Muscle of leg (tissue), 16 donors: Measurements from ENCODE around the gene METTL13. TPM values are rescaled to one million over a fixed set of nuclear protein-coding genes. Genes with fewer than 3 reads are reported as not detected.
A peak's percentile ranks its signal among the peaks of the same experiment; 100 is the strongest.

Experiments
- DNase-seq: peaks from one replicate; pipeline ENCODE4 v3.0.0; 2013
- H3K27ac ChIP-seq: one replicate; pipeline ENCODE4 v1.5.1; 2013; ENCODE audit warnings: mild to moderate bottlenecking, low read length, control low read depth
- H3K27me3 ChIP-seq: one replicate; pipeline ENCODE4 v1.6.1; 2013; ENCODE audit warnings: low read length; ENCODE audit not compliant: control insufficient read depth, insufficient read depth
- H3K36me3 ChIP-seq: one replicate; pipeline ENCODE4 v1.6.1; 2013; ENCODE audit warnings: low read length; ENCODE audit not compliant: control insufficient read depth, insufficient read depth
- H3K4me1 ChIP-seq: one replicate; pipeline ENCODE4 v1.6.1; 2013; ENCODE audit warnings: low read length; ENCODE audit not compliant: control insufficient read depth, insufficient read depth
- H3K4me3 ChIP-seq: one replicate; pipeline ENCODE4 v1.5.1; 2013; ENCODE audit warnings: low read length, control low read depth
- H3K9me3 ChIP-seq: replicated peaks from 2 replicates; pipeline ENCODE4 v1.6.1; 2013; ENCODE audit warnings: low read depth, low read length; ENCODE audit not compliant: control insufficient read depth
- WGBS: methylation state at CpG from one replicate; pipeline ENCODE4 v1.1.5; 2013; ENCODE audit warnings: missing lambda C conversion rate; ENCODE audit not compliant: insufficient coverage; 5-methylcytosine and 5-hydroxymethylcytosine counted together
- long read RNA-seq, 11 donors: transcript quantifications; one replicate each; lab custom pipeline, GENCODE V29; 2026
- polyA plus RNA-seq, 8 donors: library from polyadenylated mRNA; unstranded; fragments of 120-200 nt; gene quantifications; one replicate each; pipeline versions ENCODE4 v1.2.1 to v1.2.3, GENCODE V29; 2013; ENCODE audit warnings: inconsistent platforms in 1 of 8, low replicate concordance in 1 of 8; ENCODE audit not compliant: insufficient read length in 8 of 8, insufficient read depth in 1 of 8
- total RNA-seq: library from RNA; stranded (reverse); fragments of 120-200 nt; gene quantifications from one replicate; pipeline ENCODE4 v1.2.4, GENCODE V29; 2013

Gene METTL13, protein sequence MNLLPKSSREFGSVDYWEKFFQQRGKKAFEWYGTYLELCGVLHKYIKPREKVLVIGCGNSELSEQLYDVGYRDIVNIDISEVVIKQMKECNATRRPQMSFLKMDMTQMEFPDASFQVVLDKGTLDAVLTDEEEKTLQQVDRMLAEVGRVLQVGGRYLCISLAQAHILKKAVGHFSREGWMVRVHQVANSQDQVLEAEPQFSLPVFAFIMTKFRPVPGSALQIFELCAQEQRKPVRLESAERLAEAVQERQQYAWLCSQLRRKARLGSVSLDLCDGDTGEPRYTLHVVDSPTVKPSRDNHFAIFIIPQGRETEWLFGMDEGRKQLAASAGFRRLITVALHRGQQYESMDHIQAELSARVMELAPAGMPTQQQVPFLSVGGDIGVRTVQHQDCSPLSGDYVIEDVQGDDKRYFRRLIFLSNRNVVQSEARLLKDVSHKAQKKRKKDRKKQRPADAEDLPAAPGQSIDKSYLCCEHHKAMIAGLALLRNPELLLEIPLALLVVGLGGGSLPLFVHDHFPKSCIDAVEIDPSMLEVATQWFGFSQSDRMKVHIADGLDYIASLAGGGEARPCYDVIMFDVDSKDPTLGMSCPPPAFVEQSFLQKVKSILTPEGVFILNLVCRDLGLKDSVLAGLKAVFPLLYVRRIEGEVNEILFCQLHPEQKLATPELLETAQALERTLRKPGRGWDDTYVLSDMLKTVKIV
- total RNA-seq (16.3 TPM), polyA plus RNA-seq (10 to 100 TPM; 20.2 to 27.9 (median 23.5) TPM)
- long read RNA-seq, donor 1, partial matches to known transcripts = 0 of 2 reads
- long read RNA-seq, donor 1, other reads (novel, unspliced or antisense) = 0 of 2 reads
- long read RNA-seq, donor 2 = 0 reads
- long read RNA-seq, donor 3, transcript METTL13-201 (8 exons, 3,327 nt) = major isoform, 5 of 6 reads
- long read RNA-seq, donor 3, partial matches to known transcripts = 0 of 6 reads
- long read RNA-seq, donor 3, other reads (novel, unspliced or antisense) = 0 of 6 reads
- long read RNA-seq, donor 4, partial matches to known transcripts = 0 of 1 reads
- long read RNA-seq, donor 4, other reads (novel, unspliced or antisense) = 0 of 1 reads
- long read RNA-seq, donor 5, partial matches to known transcripts = 0 of 3 reads
- long read RNA-seq, donor 5, other reads (novel, unspliced or antisense) = 0 of 3 reads
- long read RNA-seq, donor 6, partial matches to known transcripts = 0 of 4 reads
- long read RNA-seq, donor 6, other reads (novel, unspliced or antisense) = 0 of 4 reads
- long read RNA-seq, donor 7, partial matches to known transcripts = 0 of 4 reads
- long read RNA-seq, donor 7, other reads (novel, unspliced or antisense) = 0 of 4 reads
- long read RNA-seq, donor 8, partial matches to known transcripts = 0 of 1 reads
- long read RNA-seq, donor 8, other reads (novel, unspliced or antisense) = 0 of 1 reads
- long read RNA-seq, donor 9, partial matches to known transcripts = 0 of 1 reads
- long read RNA-seq, donor 9, other reads (novel, unspliced or antisense) = 0 of 1 reads
- long read RNA-seq, donor 10, partial matches to known transcripts = 0 of 2 reads
- long read RNA-seq, donor 10, other reads (novel, unspliced or antisense) = 0 of 2 reads
- long read RNA-seq, donor 11, partial matches to known transcripts = 0 of 4 reads
- long read RNA-seq, donor 11, other reads (novel, unspliced or antisense) = 0 of 4 reads

GRCh38 chr1:171781176-171781875 lies at the start of gene METTL13:
Gene METTL13 (plus strand): TSS chr1:171781660. CDS start chr1:171781968, 308 bp downstream.
- H3K27ac ChIP-seq = peak within 1 kb of the TSS; percentile 94
- peak within 1 kb of the TSS; percentile 82 for H3K4me3 ChIP-seq
- H3K36me3 ChIP-seq = peaks cover 22% of the 10 kb centered on the region
- peak; percentile 100 for DNase-seq
- H3K4me1 ChIP-seq = peaks cover 15% of the 10 kb centered on the region
- no peaks in the 10 kb centered on the region for H3K27me3 ChIP-seq
- WGBS = under 1% methylated on average over 57 of the region's 57 CpGs
- H3K9me3 ChIP-seq = no peaks in the 10 kb centered on the region

DNA sequence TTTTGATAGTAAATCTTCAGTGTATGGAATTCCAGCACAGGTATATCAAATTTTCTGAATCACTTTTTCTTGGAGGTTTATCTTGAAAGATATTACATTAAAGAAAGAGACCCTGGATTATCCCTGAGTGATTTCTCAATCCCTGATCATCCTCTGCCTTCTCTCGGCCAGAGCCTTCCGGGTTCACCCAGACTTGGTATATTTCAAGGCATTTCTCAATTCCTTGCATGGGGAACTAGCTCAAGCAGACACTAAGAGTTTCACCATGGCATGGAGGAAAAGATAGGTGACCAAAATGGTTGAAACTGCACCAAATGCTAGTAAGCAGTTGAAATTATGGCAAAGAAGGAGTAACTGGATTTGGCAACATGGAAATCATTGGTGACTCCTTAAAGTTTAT lies 45.3 kb upstream of the METTL13 start:
- Histone ChIP-seq H3K27ac (no peak overlapping the region), H3K9me3 (no peaks in the 10 kb centered on the region), H3K27me3 (no peaks in the 10 kb centered on the region), H3K36me3 (peaks cover 18% of the 10 kb centered on the region), H3K4me3 (no peak overlapping the region), H3K4me1 (peaks cover 3% of the 10 kb centered on the region)
- no peak for DNase-seq
- WGBS = no CpG with 5 or more reads among the region's 2 CpGs

DNA sequence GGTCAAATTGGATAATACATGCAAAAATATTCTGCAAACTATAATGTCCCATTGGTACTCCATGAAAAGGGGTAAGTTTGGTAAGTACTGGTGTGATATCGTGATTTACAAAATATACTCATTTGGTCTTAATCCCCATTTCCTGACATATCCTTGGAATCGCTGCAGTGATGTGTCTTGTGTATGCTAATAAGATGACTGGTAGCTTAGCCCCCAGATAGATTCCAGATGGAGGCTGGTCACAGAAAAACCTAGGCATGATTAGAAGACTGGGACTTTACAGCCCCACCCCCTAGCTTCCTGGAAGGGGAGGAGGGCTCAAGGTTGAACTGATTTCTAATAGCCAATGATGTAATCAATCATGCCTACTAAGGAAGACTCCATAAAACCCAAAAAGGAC lies 42.5 kb upstream of the METTL13 start:
- Histone ChIP-seq H3K36me3 (peaks cover 18% of the 10 kb centered on the region), H3K27me3 (no peaks in the 10 kb centered on the region), H3K9me3 (no peaks in the 10 kb centered on the region), H3K4me1 (peaks cover 13% of the 10 kb centered on the region), H3K27ac (no peak overlapping the region), H3K4me3 (no peak overlapping the region)
- DNase-seq = no peak
- WGBS = no CpG with 5 or more reads among the region's 2 CpGs

- no peak overlapping the region for H3K4me3 ChIP-seq
- no peak overlapping the region for H3K27ac ChIP-seq
- H3K9me3 ChIP-seq = no peaks in the 10 kb centered on the region
- peaks cover 16% of the 10 kb centered on the region for H3K4me1 ChIP-seq
- DNase-seq = no peak
- peaks cover 18% of the 10 kb centered on the region for H3K36me3 ChIP-seq
- no CpG with 5 or more reads among the region's 2 CpGs for WGBS
- no peaks in the 10 kb centered on the region for H3K27me3 ChIP-seq
Observed at GRCh38 chr1:171739656-171740055, 41.8 kb upstream of the METTL13 start.

DNA sequence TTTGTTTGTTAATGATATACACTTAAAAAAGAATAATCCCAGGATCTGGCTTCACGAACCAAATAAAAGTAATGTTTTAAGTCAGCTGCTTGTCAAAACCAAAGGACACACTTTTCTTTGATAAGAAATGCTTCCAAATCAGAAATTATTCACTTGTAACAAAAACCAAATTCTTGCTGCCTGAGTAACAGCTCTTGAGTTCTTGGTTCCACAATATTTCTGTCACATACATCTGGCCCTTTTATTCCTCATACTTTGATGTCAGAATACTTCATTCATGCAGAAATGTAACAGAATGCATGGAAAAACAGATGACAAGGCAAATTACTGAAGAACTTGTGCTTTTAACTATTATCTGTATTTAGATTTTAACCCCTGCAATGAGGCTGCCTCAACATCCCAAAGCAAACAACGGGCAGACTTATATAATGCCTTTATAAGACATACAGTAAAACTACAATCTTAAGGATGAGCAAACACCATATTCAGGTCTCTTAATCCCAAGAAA lies 41.0 kb upstream of the METTL13 start:
- Histone ChIP-seq H3K9me3 (no peaks in the 10 kb centered on the region), H3K4me3 (no peak overlapping the region), H3K27ac (no peak overlapping the region), H3K27me3 (no peaks in the 10 kb centered on the region), H3K4me1 (peaks cover 16% of the 10 kb centered on the region), H3K36me3 (peaks cover 16% of the 10 kb centered on the region)
- DNase-seq = no peak
- WGBS = no CpG with 5 or more reads among the region's 2 CpGs

DNA sequence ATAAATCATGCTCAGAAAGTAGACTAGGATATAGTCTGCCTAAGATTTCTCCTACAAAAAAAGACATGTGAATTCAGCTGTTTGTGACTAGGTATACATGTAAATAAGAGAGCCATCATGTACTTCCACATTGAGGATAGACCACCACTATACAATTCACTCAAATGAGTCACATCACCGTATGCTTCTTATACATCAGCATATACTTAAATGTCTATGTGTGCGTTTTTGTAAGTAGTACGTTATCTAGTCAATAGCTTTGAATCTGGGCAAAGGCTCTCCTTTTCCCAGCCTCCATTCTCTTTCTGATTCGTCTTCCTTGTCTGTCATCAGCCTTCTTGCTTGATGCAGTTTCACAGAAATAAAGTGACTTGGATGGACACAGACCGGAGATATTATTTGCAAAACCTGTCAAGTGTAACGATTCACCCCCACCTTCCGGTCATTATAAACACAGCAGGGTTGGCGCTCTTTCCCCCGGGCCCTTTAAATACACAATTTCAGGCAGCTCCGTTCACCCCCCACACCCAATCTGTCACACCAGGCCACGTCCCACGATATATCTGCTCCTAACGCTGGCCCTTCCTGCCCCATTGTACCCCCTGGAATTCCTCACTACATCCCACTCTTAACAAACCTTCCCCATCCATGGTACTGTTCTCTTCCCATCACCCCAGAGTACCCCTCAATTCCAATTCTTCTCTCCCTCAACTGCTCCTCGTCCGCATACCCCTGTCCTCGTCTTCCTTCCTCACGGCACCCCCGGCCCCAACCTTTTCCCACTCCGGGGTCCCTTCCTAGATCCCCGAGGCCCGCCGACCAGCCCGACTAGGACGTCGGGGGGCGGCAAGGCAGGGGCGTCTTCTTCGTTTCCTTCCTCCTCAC lies 40.2 kb upstream of the METTL13 start:
- Histone ChIP-seq H3K27ac (peak overlapping the region; percentile 99), H3K4me1 (peaks cover 16% of the 10 kb centered on the region)

GRCh38 chr1:171741872-171742576 lies 39.4 kb upstream of the METTL13 start, which contains the start of gene VAMP4:
Gene VAMP4 (minus strand): TSS chr1:171742065. CDS start chr1:171738414, 3,651 bp downstream.
- 0% methylated on average over 42 of the region's 57 CpGs for WGBS
- H3K36me3 ChIP-seq = peaks cover 6% of the 10 kb centered on the region
- H3K4me1 ChIP-seq = peaks cover 16% of the 10 kb centered on the region
- H3K9me3 ChIP-seq = no peaks in the 10 kb centered on the region
- peak; percentile 96 for DNase-seq
- H3K4me3 ChIP-seq = peak within 1 kb of the TSS; percentile 86
- peak within 1 kb of the TSS; percentile 99 for H3K27ac ChIP-seq
- H3K27me3 ChIP-seq = no peaks in the 10 kb centered on the region

More for the DNA sequence above, 40.2 kb upstream of the METTL13 start:
- Histone ChIP-seq H3K9me3 (no peaks in the 10 kb centered on the region), H3K36me3 (peaks cover 14% of the 10 kb centered on the region), H3K4me3 (peak overlapping the region; percentile 86), H3K27me3 (no peaks in the 10 kb centered on the region)
- peak; percentile 80 for DNase-seq
- 0% methylated on average over 19 of the region's 28 CpGs for WGBS

- Histone ChIP-seq H3K4me3 (peak overlapping the region; percentile 86), H3K27me3 (no peaks in the 10 kb centered on the region), H3K27ac (peak overlapping the region; percentile 99), H3K9me3 (no peaks in the 10 kb centered on the region), H3K36me3 (peaks cover 5% of the 10 kb centered on the region), H3K4me1 (peaks cover 16% of the 10 kb centered on the region)
- WGBS = 0% methylated on average over 5 of the region's 14 CpGs
- peak; percentile 74 for DNase-seq
Observed at GRCh38 chr1:171742577-171742922, 38.9 kb upstream of the METTL13 start.
